Esophagus squamous epithelium (tissue), 4 donors: ENCODE results near the gene SEPTIN5.

Source experiments
- POLR2A ChIP-seq, 4 donors: fragments of 450-650 bp; IDR thresholded peaks; one replicate each; pipeline ENCODE4 v1.6.1; 2017; ENCODE audit warnings: antibody characterized with exemption in 4 of 4, mild to moderate bottlenecking in 4 of 4, moderate library complexity in 3 of 4
- TF ChIP-seq, protein P1 (sequence below), 6 experiments: fragments of 450-650 bp in 4 of 6; fragments of 200-600 bp in 2 of 6; sonication (generic) in 2 of 6; IDR thresholded peaks; one replicate each; pipeline ENCODE4 v1.5.1; 2016 to 2019; ENCODE audit warnings: antibody characterized with exemption in 6 of 6, mild to moderate bottlenecking in 4 of 6, moderate library complexity in 4 of 6

DNA sequence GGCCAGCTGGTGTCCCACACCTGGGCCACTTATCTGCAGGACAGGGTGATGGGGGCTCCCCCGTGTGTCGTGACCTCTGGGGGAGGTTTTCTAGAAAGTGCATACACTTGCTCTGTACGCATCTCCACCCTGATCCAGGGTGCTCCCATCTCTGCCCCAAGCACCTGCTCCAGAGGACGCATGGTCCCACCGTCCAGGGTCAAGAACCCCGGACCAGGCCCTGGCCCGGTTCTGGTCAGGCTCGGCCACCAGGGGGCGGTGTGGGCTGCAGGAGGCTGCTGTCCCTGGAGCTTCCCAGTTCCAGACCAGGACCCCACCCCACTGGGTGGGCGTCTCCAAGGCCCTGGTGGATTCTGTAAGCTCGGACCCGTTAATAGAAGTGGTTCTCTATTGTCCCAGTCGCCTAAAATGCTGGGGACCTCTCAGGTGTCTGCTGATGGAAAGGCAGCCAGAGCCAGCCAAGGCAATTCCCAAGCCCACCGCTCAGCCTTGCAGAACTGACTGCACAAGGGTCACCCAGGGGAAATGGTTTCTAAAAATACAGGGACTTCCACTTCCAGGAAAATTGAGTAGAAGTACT lies 34.7 kb upstream of the SEPTIN5 start:
- TF ChIP-seq, protein P1, sequence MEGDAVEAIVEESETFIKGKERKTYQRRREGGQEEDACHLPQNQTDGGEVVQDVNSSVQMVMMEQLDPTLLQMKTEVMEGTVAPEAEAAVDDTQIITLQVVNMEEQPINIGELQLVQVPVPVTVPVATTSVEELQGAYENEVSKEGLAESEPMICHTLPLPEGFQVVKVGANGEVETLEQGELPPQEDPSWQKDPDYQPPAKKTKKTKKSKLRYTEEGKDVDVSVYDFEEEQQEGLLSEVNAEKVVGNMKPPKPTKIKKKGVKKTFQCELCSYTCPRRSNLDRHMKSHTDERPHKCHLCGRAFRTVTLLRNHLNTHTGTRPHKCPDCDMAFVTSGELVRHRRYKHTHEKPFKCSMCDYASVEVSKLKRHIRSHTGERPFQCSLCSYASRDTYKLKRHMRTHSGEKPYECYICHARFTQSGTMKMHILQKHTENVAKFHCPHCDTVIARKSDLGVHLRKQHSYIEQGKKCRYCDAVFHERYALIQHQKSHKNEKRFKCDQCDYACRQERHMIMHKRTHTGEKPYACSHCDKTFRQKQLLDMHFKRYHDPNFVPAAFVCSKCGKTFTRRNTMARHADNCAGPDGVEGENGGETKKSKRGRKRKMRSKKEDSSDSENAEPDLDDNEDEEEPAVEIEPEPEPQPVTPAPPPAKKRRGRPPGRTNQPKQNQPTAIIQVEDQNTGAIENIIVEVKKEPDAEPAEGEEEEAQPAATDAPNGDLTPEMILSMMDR (IDR thresholded peaks at IDR 0.05): peak; percentile 67 to 91 (median 84)
- no peak for TF ChIP-seq POLR2A (IDR thresholded peaks at IDR 0.05)
